IMR-90 (cell line): ENCODE measurements around the gene CCR5AS.

Experiments used
- ATAC-seq: fragments of 200-7000 bp; cut with Tn5 transposase; 2 replicates; pipeline ENCODE4 v1.9.1; 2020; ENCODE audit warnings: low read depth, mild to moderate bottlenecking, moderate library complexity
- BruUV-seq: library from RNA; stranded (reverse); fragments of 400-500 nt; replicated peaks from 2 replicates; lab custom pipeline; 2021; lab: Mats Ljungman, UMichigan
- CTCF ChIA-PET: fragments of 300-600 bp; formaldehyde crosslinking; extraction: SDS; loops from one replicate; lab custom pipeline; 2021; ENCODE audit warnings: antibody characterized with exemption; lab: Yijun Ruan, JAX
- POLR2A ChIA-PET: fragments of 300-600 bp; sonication (Branson Sonifier 250); formaldehyde crosslinking; loops from one replicate; lab custom pipeline; 2022; ENCODE audit warnings: antibody characterized with exemption; ENCODE audit not compliant: unreplicated experiment; lab: Charles Lee
- DNase-seq: peaks from one replicate; pipeline ENCODE4 v3.0.0; 2013
- H2AFZ ChIP-seq: replicated peaks from 2 replicates; pipeline ENCODE3; 2013; ENCODE audit warnings: low read length, mild to moderate bottlenecking; ENCODE audit not compliant: poor library complexity
- H2AK5ac ChIP-seq: 2 replicates; pipeline ENCODE4 v1.6.1; 2013; ENCODE audit warnings: low read depth, low read length, inconsistent platforms
- H2AK9ac ChIP-seq: replicated peaks from 2 replicates; pipeline ENCODE3; 2013; ENCODE audit warnings: mild to moderate bottlenecking, low read depth, low read length, moderate library complexity; ENCODE audit not compliant: poor library complexity
- H2BK120ac ChIP-seq: 2 replicates; pipeline ENCODE4 v1.6.1; 2013; ENCODE audit warnings: low read depth, low read length, inconsistent platforms
- H2BK15ac ChIP-seq: 3 replicates; pipeline ENCODE4 v1.6.1; 2013; ENCODE audit warnings: low read depth, low read length, inconsistent platforms
- H2BK20ac ChIP-seq: 2 replicates; pipeline ENCODE4 v1.6.1; 2013; ENCODE audit warnings: low read depth, mild to moderate bottlenecking, inconsistent platforms, low read length, moderate library complexity
- H2BK5ac ChIP-seq: 2 replicates; pipeline ENCODE4 v1.6.1; 2013; ENCODE audit warnings: mild to moderate bottlenecking, low read depth, low read length, inconsistent platforms; ENCODE audit not compliant: poor library complexity, severe bottlenecking
- H3K14ac ChIP-seq: replicated peaks from 2 replicates; pipeline ENCODE4 v1.6.1; 2013; ENCODE audit warnings: low read depth, low read length, inconsistent platforms
- H3K18ac ChIP-seq: 2 replicates; pipeline ENCODE4 v1.6.1; 2013; ENCODE audit warnings: low read depth, low read length, control low read depth
- H3K23ac ChIP-seq: 2 replicates; pipeline ENCODE4 v1.6.1; 2013; ENCODE audit warnings: low read depth, low read length, inconsistent platforms
- H3K27ac ChIP-seq: 2 replicates; pipeline ENCODE4 v1.5.1; 2013; ENCODE audit warnings: mild to moderate bottlenecking, control low read depth, low read length; ENCODE audit not compliant: insufficient read depth
- H3K27me3 ChIP-seq: 2 replicates; pipeline ENCODE4 v1.6.1; 2013; ENCODE audit warnings: low read length; ENCODE audit not compliant: control insufficient read depth, insufficient read depth
- H3K36me3 ChIP-seq: 2 replicates; pipeline ENCODE4 v1.6.1; 2013; ENCODE audit warnings: low read length, mixed read lengths; ENCODE audit not compliant: control insufficient read depth, insufficient read depth
- H3K4ac ChIP-seq: 2 replicates; pipeline ENCODE4 v1.6.1; 2013; ENCODE audit warnings: low read depth, low read length, inconsistent platforms
- H3K4me1 ChIP-seq: 2 replicates; pipeline ENCODE4 v1.6.1; 2013; ENCODE audit warnings: low read length, mixed read lengths; ENCODE audit not compliant: control insufficient read depth, insufficient read depth
- H3K4me2 ChIP-seq: 2 replicates; pipeline ENCODE4 v1.6.1; 2013; ENCODE audit warnings: low read depth, mild to moderate bottlenecking, control low read depth, low read length, moderate library complexity
- H3K4me3 ChIP-seq: 2 replicates; pipeline ENCODE4 v1.5.1; 2013; ENCODE audit warnings: low read depth, mild to moderate bottlenecking, control low read depth, low read length, moderate library complexity; ENCODE audit not compliant: insufficient read depth
- H3K56ac ChIP-seq: 2 replicates; pipeline ENCODE4 v1.6.1; 2013; ENCODE audit warnings: low read length, inconsistent platforms; ENCODE audit not compliant: insufficient read depth; ENCODE audit errors: extremely low read depth
- H3K79me1 ChIP-seq, 2 experiments: 2 replicates each; pipeline ENCODE4 v1.6.1; 2013; ENCODE audit warnings: low read length in 2 of 2, inconsistent platforms in 1 of 2, low read depth in 1 of 2
- H3K9ac ChIP-seq: 2 replicates; pipeline ENCODE4 v1.6.1; 2013; ENCODE audit warnings: low read depth, low read length, control low read depth
- H3K9me1 ChIP-seq: 2 replicates; pipeline ENCODE4 v1.6.1; 2013; ENCODE audit warnings: low read length, inconsistent platforms; ENCODE audit not compliant: insufficient read depth
- H3K9me3 ChIP-seq: 2 replicates; pipeline ENCODE4 v1.6.1; 2013; ENCODE audit warnings: low read length; ENCODE audit not compliant: control insufficient read depth, insufficient read depth
- H4K20me1 ChIP-seq: 2 replicates; pipeline ENCODE4 v1.6.1; 2013; ENCODE audit warnings: low read length, inconsistent platforms; ENCODE audit not compliant: insufficient read depth
- H4K5ac ChIP-seq: 2 replicates; pipeline ENCODE4 v1.6.1; 2013; ENCODE audit warnings: mild to moderate bottlenecking, low read depth, low read length, control low read depth
- H4K8ac ChIP-seq, 2 experiments: 2 replicates each; pipeline ENCODE4 v1.6.1; 2013; ENCODE audit warnings: low read depth in 2 of 2, low read length in 2 of 2, control low read depth in 1 of 2, inconsistent platforms in 1 of 2
- H4K91ac ChIP-seq: 2 replicates; pipeline ENCODE4 v1.6.1; 2013; ENCODE audit warnings: low read depth, low read length, inconsistent platforms; ENCODE audit not compliant: insufficient read depth
- MAFK ChIP-seq: IDR thresholded peaks from 2 replicates; pipeline ENCODE4 v1.6.1; 2012; ENCODE audit warnings: low read depth, low read length, improper control_type of control experiment
- RFX5 ChIP-seq: IDR thresholded peaks from 2 replicates; pipeline ENCODE4 v1.8.0; 2012; ENCODE audit warnings: low read depth, mild to moderate bottlenecking, low read length, moderate library complexity
- SMC3 ChIP-seq: fragments of 150-350 bp; IDR thresholded peaks from 2 replicates; pipeline ENCODE4 v1.6.1; 2016; ENCODE audit warnings: low read depth, mild to moderate bottlenecking, antibody characterized with exemption, low read length, moderate library complexity
- WGBS, 2 experiments: methylation state at CpG; one replicate each; pipeline versions ENCODE4 v1.1.5 to v1.1.7; 2013; ENCODE audit warnings: missing lambda C conversion rate in 2 of 2; ENCODE audit not compliant: insufficient read length in 1 of 2; ENCODE audit errors: extremely low coverage in 2 of 2; 5-methylcytosine and 5-hydroxymethylcytosine counted together
- dilution Hi-C: fragments of 300-500 bp; cut with HindIII; formaldehyde crosslinking; loops from one replicate; pipeline ENCODE4 v1.14.3; 2018; ENCODE audit warnings: low sequenced_read_pairs; ENCODE audit not compliant: unreplicated experiment
- in situ Hi-C: fragments of 300-500 bp; cut with MboI; formaldehyde crosslinking; loops from 3 replicates; pipeline ENCODE4 v1.14.3; 2019; ENCODE audit warnings: low sequenced_read_pairs, inconsistent platforms, mixed read lengths
- intact Hi-C: fragments of 100-400 bp; cut with micrococcal nuclease; formaldehyde crosslinking; loops from 2 replicates; pipeline ENCODE4 v1.10.0; 2022

The CCR5AS gene

GRCh38 chr3:46374755-46375154 is 32.1 kb downstream of the CCR5AS start:
- Histone ChIP-seq H3K14ac (no peak overlapping the region), H2AFZ (no peak overlapping the region), H3K23ac (no peak overlapping the region), H4K8ac (no peak overlapping the region), H2BK20ac (no peak overlapping the region), H4K20me1 (no peaks in the 10 kb centered on the region), H3K9me1 (no peaks in the 10 kb centered on the region), H2AK9ac (no peak overlapping the region), H4K91ac (no peak overlapping the region), H3K4me1 (no peaks in the 10 kb centered on the region), H3K4ac (no peak overlapping the region), H3K27me3 (peaks cover 42% of the 10 kb centered on the region), H3K27ac (no peak overlapping the region), H3K36me3 (no peaks in the 10 kb centered on the region), H3K79me1 (no peaks in the 10 kb centered on the region), H4K5ac (no peak overlapping the region), H2BK15ac (no peak overlapping the region), H2AK5ac (no peak overlapping the region), H2BK120ac (no peak overlapping the region), H3K56ac (no peak overlapping the region), H3K4me3 (no peak overlapping the region), H3K9ac (no peak overlapping the region), H3K9me3 (no peaks in the 10 kb centered on the region), H3K18ac (no peak overlapping the region), H2BK5ac (no peak overlapping the region), H3K4me2 (no peak overlapping the region)
- in situ Hi-C loops (loop anchor here (10.0 kb wide), 2 partner anchors 290 to 430 kb away; partner anchors contain the start of gene CXCR6), dilution Hi-C loops (no loop called here), intact Hi-C loops (loop anchor here (5.0 kb wide), 2 partner anchors 167 to 612 kb away; partner anchors contain the start of gene CCR1)
- no TSS peak for BruUV-seq
- POLR2A ChIA-PET, result no interaction called here
- 57% methylated on average over 2 of the region's 3 CpGs; no CpG with 5 or more reads in 1 of the 2 experiments for WGBS, 2 experiments
- CTCF ChIA-PET, result interaction anchor here (0.8 kb wide), 1 partner anchor 257 kb away, joined by 4 read pairs; no protein-coding TSS in a partner anchor
- no peak for DNase-seq
- TF ChIP-seq SMC3, result no peak
- TF ChIP-seq MAFK, result peak; percentile 54; the same call in 1 of the 2 replicates
- no peak for TF ChIP-seq RFX5
- no peak for ATAC-seq
